ENCODE measurements around the gene THAP7.

- TF ChIP-seq POLR2A (IDR thresholded peaks at IDR 0.05), result no peak
- TF ChIP-seq, protein P1, sequence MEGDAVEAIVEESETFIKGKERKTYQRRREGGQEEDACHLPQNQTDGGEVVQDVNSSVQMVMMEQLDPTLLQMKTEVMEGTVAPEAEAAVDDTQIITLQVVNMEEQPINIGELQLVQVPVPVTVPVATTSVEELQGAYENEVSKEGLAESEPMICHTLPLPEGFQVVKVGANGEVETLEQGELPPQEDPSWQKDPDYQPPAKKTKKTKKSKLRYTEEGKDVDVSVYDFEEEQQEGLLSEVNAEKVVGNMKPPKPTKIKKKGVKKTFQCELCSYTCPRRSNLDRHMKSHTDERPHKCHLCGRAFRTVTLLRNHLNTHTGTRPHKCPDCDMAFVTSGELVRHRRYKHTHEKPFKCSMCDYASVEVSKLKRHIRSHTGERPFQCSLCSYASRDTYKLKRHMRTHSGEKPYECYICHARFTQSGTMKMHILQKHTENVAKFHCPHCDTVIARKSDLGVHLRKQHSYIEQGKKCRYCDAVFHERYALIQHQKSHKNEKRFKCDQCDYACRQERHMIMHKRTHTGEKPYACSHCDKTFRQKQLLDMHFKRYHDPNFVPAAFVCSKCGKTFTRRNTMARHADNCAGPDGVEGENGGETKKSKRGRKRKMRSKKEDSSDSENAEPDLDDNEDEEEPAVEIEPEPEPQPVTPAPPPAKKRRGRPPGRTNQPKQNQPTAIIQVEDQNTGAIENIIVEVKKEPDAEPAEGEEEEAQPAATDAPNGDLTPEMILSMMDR (IDR thresholded peaks at IDR 0.05), result no peak
These were observed 16.4 kb upstream of the THAP7 start for GRCh38 chr22:21018314-21018713.

All from uterus (tissue), 2 donors.